AG09319 (cell line): ENCODE data around the gene SPOCK1.
"Not testable (repeated sequence)": the region's sequence is repeated elsewhere in the genome, so short reads cannot be mapped to it uniquely, and the experiment has no call there.

Experiments
- DNase-seq: peaks from one replicate; pipeline ENCODE4 v3.0.0-alpha.2; 2010; ENCODE audit warnings: low read depth; ENCODE audit errors: extremely low read depth
- TF ChIP-seq, protein P1 (sequence below): IDR thresholded peaks from 2 replicates; pipeline ENCODE4 v1.5.1; 2011; ENCODE audit warnings: low read depth, mild to moderate bottlenecking, inconsistent platforms, low read length, moderate library complexity

The SPOCK1 gene

DNA sequence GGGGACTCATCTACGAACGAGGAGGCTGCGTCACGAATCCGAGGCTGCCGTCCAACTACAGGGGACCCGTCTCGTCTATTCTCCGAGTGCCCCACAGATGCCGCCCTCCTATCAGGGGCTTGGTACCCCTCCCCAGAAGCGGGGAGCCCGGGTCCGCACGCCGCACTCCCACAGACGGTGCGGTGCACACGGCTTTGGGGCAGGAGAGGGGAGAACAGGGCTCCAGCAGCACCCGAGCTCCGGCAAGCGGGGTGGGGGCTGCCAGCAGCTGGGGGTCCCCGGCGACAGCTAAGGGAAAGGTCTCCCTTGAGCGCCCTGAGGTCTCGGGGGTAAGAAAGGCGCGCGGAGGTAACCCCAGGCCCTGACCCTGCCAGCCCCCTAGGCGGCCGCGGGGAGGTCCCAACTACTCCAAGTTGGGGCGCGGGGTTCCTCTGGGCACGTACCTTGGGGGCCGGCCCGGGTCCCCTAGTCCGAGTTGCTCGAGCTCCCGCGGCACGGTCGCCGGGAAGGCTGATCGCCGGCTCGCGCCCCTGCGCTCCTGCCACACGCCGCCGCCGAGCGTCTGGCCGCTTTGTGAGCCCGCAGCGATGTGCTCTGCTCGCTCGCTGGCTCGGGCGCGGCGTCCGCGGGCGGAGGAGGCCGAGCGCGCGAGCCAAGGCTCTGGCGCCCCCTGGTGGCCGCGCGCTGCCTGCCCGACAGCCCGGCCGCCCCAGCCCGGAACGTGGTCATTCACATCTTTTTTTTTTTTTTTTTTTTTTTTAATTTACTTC, at the start of gene SPOCK1:
TSS of gene SPOCK1 (minus strand) at position 591 of the 770 bp plus-strand sequence.
- TF ChIP-seq, protein P1, sequence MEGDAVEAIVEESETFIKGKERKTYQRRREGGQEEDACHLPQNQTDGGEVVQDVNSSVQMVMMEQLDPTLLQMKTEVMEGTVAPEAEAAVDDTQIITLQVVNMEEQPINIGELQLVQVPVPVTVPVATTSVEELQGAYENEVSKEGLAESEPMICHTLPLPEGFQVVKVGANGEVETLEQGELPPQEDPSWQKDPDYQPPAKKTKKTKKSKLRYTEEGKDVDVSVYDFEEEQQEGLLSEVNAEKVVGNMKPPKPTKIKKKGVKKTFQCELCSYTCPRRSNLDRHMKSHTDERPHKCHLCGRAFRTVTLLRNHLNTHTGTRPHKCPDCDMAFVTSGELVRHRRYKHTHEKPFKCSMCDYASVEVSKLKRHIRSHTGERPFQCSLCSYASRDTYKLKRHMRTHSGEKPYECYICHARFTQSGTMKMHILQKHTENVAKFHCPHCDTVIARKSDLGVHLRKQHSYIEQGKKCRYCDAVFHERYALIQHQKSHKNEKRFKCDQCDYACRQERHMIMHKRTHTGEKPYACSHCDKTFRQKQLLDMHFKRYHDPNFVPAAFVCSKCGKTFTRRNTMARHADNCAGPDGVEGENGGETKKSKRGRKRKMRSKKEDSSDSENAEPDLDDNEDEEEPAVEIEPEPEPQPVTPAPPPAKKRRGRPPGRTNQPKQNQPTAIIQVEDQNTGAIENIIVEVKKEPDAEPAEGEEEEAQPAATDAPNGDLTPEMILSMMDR, result peak; percentile 44
- DNase-seq, result no peak

DNA sequence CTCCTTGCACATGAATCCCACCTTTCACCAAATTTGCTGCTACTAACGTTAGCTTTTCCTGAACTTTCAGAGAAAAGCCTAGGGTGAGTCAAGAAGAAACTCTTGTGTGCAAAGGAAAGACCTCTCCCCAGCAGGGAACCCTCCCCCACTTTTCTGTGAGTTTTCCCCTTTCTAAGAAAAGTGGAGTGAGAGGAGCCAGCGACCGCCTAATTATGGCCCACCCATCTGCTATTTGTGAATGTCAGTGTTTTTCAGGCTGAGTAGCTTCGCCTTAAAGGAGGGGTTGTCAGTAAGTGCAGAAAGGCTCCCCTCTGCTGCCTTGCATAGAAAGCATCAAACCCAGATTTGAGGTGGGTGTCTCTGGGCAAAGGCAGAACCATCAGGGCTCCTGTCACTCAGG, 46.8 kb upstream of the SPOCK1 start:
- DNase-seq, result no peak
- TF ChIP-seq, protein P1, result no peak

DNA sequence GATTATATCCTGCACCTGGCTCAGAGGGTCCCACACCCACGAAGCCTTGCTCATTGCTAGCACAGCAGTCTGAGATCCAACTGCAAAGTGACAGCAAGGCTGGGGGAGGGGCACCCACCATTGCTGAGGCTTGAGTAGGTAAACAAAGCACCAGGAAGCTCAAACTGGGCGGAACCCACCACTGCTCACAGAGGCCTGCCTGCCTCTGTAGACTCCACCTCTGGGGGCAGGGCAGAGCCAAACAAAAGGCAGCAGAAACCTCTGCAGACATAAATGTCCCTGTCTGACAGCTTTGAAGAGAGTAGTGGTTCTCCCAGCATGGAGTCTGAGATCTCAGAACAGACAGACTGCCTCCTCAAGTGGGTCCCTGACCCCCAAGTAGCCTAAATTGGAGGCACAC, 36.3 kb upstream of the SPOCK1 start:
- not testable (repeated sequence) for DNase-seq

DNA sequence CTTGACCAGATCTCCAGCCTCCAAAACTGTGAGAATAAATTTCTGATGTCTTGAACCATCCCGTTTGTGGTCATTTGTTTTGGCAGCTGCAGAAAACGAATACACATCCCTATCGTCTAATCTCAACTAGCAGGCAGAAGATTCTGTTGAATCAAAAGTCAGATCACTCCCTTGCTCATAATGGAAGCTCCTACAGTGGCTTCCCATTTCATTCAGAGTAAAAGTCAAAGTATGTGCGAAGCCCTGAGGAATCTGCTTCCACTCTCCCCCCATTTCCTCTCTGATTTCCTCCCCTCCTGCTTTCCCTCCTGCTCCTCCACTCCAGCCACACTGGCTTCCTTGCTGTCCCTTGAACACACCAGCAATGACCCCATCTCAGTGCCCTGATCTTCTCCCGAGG, 34.8 kb upstream of the SPOCK1 start:
- DNase-seq, result no peak
- TF ChIP-seq, protein P1, result no peak

DNA sequence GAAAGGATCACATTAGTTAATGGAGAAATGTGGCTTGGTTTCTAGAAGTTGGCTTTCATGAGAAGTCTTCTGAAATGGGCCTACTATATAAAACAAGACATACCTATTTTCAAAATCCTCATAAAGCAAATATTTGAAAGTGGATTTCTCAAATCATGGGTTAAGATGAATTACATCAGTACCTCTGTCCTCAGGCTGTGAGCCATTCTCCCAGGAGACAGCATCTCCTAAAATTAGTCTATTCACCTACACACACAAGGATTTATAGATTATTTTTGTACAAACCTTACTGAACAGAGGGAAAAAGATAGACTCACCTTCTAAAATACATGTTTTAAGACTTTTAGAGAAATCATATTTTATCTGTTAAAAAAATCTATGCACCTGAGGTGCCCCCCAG, 32.1 kb upstream of the SPOCK1 start:
- DNase-seq, result no peak
- TF ChIP-seq, protein P1, result no peak

DNA sequence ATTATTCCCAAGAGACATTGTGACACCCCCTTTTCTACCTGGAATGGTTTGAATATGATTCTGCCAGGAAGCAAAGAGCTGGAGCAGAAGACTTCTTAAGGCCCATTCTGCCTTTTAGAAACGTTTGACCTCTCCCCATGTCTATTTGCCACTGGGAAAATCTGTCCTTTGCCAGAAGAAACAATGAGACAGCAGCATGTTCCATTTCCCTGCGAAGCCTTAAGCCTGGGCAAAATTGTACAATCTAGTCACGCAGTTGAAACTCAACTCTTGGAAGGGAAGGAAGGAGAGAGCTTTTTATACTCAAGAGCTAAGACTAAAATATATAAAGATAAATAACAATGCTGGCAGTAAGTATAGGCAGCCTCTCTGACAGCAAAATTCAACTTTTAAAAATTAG, 22.1 kb upstream of the SPOCK1 start:
- no peak for DNase-seq
- TF ChIP-seq, protein P1, result no peak

DNA sequence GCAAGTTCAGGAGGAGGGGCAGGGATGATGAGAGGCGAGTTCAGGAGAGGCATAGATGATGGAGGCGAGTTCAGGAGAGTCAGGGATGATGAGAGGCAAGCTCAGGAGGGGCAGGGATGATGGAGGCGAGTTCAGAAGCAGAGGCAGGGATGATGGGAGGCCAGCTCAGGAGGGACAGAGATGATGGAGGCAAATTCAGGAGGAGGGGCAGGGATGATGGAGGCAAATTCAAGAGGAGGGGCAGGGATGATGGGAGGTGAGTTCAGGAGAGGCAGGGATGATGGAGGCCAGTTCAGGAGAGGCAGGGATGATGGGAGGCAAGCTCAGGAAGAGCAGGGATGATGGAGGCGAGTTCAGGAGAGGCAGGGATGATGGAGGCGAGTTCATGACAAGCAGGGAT, 17.8 kb upstream of the SPOCK1 start:
- no peak for DNase-seq
- TF ChIP-seq, protein P1, result no peak

DNA sequence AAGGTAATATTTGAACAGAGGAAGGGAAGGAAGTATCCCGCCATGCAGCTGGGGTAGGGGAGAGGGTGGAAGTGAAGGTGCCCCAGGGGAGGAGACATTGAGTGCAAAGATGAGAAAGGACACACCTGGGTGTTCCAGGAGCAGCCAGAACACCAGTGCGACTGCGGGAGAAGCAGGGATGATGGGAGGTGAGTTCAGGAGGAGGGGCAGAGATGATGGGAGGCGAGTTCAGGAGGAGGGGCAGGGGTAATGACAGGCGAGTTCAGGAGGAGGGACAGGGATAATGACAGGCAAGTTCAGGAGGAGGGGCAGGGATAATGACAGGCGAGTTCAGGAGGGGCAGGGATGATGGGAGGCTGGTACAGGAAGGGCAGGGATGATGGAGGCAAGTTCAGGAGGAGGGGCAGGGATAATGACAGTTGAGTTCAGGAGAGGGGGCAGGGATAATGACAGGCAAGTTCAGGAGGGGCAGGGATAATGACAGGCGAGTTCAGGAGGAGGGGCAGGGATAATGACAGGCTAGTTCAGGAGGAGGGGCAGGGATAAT, 17.2 kb upstream of the SPOCK1 start:
- TF ChIP-seq, protein P1, result no peak

More for the DNA sequence above, 17.2 kb upstream of the SPOCK1 start:
- no peak for DNase-seq
